Caki2 (cell line): ENCODE data around the gene SCRT2. TPM values are rescaled to one million over a fixed set of nuclear protein-coding genes. Genes with fewer than 3 reads are reported as not detected.

Experiments used
- DNase-seq: peaks from one replicate; pipeline ENCODE4 v3.0.0-alpha.2; 2015; ENCODE audit warnings: low read depth
- in situ Hi-C: cut with HindIII; loops from 2 replicates; pipeline ENCODE4 v1.10.0; 2016; ENCODE audit warnings: low sequenced_read_pairs, low pct_unique_long_range_greater_than_20kb, mixed read lengths
- total RNA-seq: library from RNA; depleted of rRNA; stranded (reverse); fragments of >200 nt; shearing (Covaris generic); gene quantifications from 2 replicates; pipeline ENCODE4 v1.2.3, GENCODE V29; 2014; ENCODE audit warnings: low replicate concordance; rRNA removed

The SCRT2 gene
- total RNA-seq, 1 experiment from 2014 or later, result not detected

DNA sequence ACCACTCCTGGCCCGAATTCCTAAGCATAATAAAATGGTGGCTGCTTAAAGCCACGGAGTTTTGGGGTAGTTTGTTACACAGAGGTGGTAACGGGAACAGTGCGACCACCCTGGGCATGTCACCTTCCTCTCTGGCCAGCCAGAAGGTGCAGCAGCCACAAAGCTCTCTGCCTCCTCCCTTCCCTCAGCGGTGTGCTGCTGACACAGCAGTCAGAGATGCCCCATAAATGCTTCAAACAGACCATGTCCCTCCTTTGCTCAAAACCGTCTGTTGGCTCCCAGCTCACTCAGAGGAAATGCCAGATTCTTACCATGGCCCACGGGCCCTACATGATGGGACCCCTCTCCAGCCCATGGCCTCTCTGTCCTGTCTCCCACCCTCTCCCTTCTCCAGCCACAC lies 53.4 kb downstream of the SCRT2 start:
- in situ Hi-C loops, result no loop called here

DNA sequence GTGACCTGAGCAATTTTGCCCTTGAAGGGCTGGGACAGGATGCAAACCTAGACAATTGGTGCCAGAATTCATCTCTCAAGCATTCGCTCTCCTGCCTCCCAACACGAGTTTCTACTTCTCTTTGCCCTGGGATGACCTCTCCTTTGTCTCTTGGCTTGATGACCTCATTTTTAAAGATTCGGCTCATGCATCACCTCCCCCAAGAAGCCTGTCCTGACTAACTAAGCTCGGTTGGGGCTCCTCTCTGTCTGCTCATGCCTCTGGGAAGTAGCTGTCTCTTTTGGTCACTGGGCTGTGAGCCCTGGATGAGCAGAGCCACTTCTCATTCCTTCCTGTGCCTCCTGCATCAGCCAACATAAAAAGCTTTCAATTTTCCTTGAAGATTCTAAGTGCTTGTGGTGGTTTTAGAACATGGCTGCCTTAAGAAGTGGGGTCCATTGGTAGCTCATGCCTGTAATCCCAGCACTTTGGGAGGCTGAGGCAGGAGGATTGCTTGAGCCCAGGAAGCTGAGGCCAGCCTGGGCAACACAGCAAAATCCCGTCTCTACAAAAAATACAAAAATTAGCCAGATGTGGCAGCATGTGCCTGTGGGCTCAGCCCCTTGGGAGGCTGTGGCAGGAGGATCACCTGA lies 54.4 kb downstream of the SCRT2 start:
- DNase-seq, result no peak
- in situ Hi-C loops, result no loop called here

More for the DNA sequence above, 53.4 kb downstream of the SCRT2 start:
- no peak for DNase-seq

- in situ Hi-C loops, result no loop called here
These were observed 55.4 kb downstream of the SCRT2 start for GRCh38 chr20:620246-620645.

DNA sequence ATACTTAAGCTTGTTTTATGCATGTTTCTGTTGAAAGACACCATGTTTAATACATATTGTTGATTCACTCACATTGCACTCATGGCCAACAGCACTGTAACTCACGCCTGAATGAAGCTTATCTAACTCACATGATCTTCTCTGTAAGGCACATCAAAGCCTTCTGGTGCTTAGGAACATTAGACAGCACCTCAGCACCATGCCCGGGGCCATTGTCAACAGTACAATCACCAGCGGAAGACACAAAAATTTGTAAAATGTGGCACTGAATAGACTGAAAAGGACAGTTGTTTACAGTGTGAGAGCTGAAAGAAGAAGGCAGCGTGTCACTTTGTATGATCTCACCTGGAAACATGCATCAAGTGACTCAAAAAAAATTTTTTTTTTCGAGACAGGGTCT lies 56.6 kb downstream of the SCRT2 start:
- DNase-seq, result no peak
- in situ Hi-C loops, result no loop called here

More at GRCh38 chr20:620246-620645, 55.4 kb downstream of the SCRT2 start:
- no peak for DNase-seq

GRCh38 chr20:617934-618690 lies 57.5 kb downstream of the SCRT2 start:
- DNase-seq, result no peak
- in situ Hi-C loops, result no loop called here

DNA sequence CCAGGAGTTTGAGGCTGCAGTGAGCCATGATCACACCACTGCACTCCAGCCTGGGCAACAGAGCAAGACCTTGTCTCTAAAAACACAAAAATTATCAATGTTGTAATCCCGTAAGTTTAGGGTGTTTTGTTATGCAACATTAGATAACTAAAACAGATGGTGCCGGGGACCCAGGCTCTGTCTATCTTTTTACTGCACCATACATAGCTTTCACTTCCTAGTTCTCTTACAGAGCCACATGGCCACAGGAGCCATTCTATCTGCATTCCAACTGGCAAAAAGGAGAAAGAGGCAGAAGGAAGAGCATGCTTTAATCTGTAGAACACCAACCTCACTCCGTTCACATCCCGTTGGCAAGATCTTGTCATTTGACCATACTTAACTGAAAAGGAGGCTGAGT lies 60.1 kb downstream of the SCRT2 start:
- DNase-seq, result no peak
- in situ Hi-C loops, result no loop called here

DNA sequence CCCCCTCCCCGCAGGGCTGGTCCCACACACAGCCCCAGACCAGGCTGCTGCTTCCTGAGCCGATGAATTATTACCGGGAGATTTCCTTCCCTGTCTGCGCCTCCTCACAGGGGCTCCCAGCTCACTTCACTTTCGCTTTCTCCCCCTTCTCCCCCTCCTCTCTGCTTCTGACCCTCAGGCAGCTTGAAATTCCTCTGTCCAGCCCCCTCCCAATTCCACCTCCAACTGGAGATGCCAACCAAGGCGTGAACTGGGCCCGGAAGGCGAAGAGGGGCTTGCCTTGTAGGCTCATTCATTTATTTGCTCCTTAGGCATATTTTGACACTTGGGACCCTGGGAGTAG lies 63.8 kb downstream of the SCRT2 start:
- in situ Hi-C loops, result no loop called here
- DNase-seq, result no peak

Other genes starting within 250 kb of the SCRT2 start
- gene TBC1D20, start 213.3 kb downstream of the SCRT2 start, total RNA-seq, result 13.8 and 20.0 TPM in 2 replicates
- gene CSNK2A1, start 132.0 kb downstream of the SCRT2 start, total RNA-seq, result 183 and 228 TPM in 2 replicates
- gene TCF15, start 65.5 kb downstream of the SCRT2 start, total RNA-seq, result not detected in 2 replicates
- 463 and 512 TPM in 2 replicates for gene SRXN1, start 22.6 kb downstream of the SCRT2 start, total RNA-seq
- 3.6 and 6.5 TPM in 2 replicates for gene SLC52A3, start 92.7 kb upstream of the SCRT2 start, total RNA-seq
- 7.3 and 14.9 TPM in 2 replicates for gene FAM110A, start 157.9 kb upstream of the SCRT2 start, total RNA-seq
- 0.09 TPM in 1 of 2 replicates, not detected in the other for gene ANGPT4, start 240.5 kb upstream of the SCRT2 start, total RNA-seq